Stimulated activated CD8-positive, alpha-beta memory T cell treated with anti-CD3 and anti-CD28 coated beads, Interleukin-15, amount 100 ng/mL, for 4 hours (primary cell): Measurements from ENCODE around the gene KDM3B.
A peak's percentile ranks its signal among the peaks of the same experiment; 100 is the strongest.

Experiments
- DNase-seq, 2 donors: peaks; one replicate each; pipeline ENCODE4 v3.0.0-alpha.2; 2020; ENCODE audit warnings: low read depth in 2 of 2

KDM3B gene

GRCh38 chr5:138450971-138451370 is 98.5 kb downstream of the KDM3B start:
- DNase-seq = no peak

DNA sequence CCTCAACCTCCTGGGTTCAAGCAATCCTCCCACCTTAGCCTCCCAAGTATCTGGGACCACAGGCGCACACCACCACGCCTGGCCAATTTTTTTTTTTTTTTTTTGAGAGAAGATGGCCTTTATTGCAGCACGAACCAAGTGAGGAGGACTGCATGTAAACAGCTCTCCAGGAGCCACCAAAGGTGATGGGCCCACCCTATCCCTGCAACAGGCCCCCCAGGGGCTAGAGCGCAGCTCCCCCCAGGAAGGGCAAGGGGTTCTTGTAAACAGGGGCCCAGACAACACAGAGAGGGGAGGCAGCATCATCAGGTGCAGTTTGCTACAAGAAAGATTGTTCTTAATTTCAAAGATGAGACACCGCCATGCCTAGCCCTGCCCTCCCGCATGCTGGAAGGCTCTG is 100.2 kb downstream of the KDM3B start:
- no peak for DNase-seq

GRCh38 chr5:138453590-138453989 is 101.1 kb downstream of the KDM3B start:
- DNase-seq = no peak

- no peak for DNase-seq
Observed at GRCh38 chr5:138454121-138454520, 101.6 kb downstream of the KDM3B start.

DNA sequence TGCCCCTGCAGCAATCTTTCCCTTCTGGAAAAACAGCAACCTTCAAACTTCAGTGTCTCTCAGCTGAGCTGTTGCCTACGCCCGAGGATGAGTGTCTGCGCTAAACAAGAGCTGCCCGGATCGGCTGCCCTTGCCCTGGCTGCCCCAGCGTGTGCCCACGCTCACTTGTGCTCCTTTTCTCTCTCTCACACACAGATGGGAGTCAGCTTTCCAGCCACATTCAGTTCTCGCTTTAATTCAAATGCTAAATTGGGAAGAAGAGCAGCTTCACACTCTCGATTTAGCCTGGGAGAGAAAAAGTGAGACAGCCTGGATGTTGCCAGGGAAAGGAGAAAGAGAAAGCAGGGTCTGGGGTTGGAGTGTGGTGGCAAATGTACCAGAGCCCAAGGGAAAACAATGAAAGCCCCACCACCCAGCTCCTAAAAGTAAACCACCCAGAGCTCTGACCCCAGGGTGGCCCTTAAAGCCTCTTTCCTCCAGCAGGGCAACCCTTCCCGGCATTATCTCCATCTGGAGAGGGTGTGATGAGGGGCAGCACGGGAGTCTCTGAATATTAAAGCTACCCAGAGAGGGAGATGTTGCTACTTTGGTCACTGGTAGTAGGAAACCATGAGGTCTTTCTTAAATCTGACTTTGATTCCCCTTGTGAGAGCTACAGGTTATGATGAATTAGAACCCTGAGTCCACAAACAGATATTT is 102.9 kb downstream of the KDM3B start:
- no peak for DNase-seq

- no peak for DNase-seq
Observed at GRCh38 chr5:138457531-138458275, 105.2 kb downstream of the KDM3B start.

- no peak for DNase-seq
Observed at GRCh38 chr5:138458384-138458783, 105.9 kb downstream of the KDM3B start.

GRCh38 chr5:138458856-138459255 is 106.4 kb downstream of the KDM3B start:
- no peak for DNase-seq

- peak; percentile 84 to 89 for DNase-seq
Observed at GRCh38 chr5:138459311-138459933, 106.9 kb downstream of the KDM3B start.

DNA sequence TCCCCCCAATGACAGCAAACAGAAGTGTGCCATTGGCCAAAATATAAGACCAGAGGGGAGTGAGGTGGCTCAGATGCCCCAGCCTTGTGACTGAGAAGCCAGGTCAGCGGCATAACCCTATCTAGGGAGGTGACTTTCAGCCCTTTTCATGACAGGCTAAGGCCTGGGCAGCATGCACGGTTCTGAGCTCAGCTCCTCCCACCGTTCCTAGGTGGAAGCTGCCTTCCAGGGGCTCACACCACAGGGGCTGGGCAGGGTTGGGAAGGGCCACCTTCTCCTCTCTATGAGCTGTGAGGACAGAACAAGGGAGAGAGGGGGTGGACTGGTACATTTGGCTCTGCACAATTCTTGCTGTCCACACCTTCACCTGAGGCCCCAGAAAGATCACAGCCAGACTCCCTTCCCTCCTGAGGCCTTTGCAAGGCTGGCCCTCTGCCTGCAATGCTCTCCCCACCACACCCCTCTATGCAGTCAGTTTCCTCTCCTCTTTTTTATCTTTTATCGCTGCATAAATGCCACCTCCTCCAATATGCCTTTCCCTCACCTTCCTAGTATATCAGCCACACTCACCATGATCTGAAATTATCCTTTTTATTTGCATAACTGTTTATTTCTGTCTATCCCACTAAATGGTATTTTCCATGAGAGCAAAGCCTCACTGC is 107.7 kb downstream of the KDM3B start:
- no peak for DNase-seq

DNA sequence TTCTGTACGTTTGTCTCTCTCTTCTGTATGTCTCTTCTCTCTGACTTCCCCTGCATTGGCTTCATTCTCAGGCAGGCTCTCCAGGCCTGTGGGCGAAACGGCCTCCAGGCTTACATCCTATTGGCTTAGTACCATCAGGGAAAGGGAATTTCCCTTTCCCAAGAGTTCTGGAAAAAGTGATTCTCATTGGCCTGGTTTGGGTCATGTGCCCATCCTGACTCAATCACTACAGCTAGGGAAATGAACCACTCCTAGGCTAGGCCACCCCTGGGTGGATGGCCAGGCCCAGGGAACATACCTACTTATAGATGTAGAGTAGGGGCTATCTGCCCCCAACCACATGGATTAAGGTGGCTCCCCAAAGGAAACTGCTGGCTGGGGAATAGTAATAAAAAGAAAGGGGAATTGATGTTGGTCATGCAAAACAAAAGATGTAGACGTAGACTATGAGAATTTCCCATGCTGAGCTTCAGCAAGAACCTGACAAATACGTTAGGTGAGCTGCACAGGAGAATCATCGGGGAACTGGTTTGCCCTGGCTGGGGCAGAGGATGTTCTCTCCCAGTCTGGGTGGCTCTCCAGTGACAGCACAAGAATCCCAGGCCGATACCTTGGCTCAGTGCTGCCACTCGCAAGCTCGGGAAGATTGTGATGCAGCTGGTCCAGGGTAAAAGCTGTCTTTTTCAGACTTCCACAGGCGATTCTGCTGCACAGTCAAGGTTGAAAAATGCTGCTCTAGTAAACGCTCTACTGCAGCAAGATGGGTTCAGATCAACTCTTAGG is 109.0 kb downstream of the KDM3B start:
- DNase-seq = no peak

DNA sequence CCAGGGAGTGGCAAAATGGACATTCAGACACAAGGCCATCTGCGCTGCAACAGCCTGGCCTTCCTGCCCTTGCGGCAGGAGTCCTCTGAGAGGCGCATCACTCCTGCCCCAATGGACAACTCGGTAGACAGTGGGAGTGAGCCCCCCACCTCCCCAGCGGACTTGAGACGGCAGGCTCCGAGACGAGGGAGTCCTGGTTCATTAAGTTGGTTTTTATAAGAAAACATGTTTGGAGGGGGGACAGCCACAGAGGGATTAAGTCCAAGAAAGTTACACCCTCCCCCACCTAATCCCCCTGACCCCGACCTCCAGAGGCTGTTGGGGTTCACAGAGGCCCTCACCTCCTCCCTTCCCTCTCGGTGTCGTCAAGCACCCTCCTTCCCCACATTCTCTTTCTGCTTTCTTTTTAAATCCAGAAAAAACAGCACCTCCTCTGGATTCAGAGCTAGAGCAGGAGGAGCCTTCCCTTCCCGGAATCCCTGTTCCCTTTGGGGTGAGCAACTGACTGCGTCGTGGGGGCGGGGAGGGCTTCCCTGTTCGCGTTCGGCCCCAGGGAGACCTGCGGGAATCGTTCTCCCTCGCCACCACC is 111.0 kb downstream of the KDM3B start:
- DNase-seq = no peak

- DNase-seq = peak; percentile 80 to 88
Observed at GRCh38 chr5:138464008-138464387, 111.5 kb downstream of the KDM3B start.

DNA sequence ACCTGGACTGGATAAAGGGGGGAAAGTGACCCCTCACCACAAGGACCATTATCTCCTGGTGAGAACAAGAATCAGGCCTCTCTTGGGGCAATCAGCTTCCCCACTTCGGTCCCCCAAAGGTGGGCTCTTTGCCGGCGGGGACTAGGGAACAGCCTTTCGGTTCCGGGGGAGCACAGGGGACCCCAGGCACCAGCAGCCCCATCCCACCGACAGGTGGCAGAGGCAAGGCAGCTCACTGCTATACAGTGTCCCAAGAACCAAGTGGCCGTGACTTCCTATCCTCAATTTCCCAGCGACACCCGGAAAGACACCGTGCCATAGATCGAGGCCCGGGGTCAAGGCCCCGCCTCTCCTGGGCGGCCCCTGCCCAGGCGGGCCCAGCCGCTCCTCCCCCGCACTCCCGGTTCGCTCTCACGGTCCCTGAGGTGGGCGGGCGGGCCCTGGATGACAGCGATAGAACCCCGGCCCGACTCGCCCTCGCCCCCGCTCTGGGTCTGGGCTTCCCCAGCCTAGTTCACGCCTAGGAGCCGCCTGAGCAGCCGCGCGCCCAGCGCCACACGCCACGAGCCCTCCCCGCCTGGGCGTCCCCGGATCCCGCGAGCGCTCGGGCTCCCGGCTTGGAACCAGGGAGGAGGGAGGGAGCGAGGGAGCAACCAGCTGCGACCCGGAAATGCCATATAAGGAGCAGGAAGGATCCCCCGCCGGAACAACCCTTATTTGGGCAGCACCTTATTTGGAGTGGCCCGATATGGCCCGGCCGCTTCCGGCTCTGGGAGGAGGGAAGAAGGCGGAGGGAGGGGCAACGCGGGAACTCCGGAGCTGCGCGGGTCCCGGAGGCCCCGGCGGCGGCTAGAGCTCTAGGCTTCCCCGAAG is 112.1 kb downstream of the KDM3B start:
- peak; percentile 92 to 94 for DNase-seq

GRCh38 chr5:138465261-138466124 is 113.0 kb downstream of the KDM3B start, which contains the start of gene EGR1:
TSS of gene EGR1 (plus strand) at chr5:138465479. CDS start at chr5:138465762, 283 bp downstream.
- peak; percentile 91 to 95 for DNase-seq

DNA sequence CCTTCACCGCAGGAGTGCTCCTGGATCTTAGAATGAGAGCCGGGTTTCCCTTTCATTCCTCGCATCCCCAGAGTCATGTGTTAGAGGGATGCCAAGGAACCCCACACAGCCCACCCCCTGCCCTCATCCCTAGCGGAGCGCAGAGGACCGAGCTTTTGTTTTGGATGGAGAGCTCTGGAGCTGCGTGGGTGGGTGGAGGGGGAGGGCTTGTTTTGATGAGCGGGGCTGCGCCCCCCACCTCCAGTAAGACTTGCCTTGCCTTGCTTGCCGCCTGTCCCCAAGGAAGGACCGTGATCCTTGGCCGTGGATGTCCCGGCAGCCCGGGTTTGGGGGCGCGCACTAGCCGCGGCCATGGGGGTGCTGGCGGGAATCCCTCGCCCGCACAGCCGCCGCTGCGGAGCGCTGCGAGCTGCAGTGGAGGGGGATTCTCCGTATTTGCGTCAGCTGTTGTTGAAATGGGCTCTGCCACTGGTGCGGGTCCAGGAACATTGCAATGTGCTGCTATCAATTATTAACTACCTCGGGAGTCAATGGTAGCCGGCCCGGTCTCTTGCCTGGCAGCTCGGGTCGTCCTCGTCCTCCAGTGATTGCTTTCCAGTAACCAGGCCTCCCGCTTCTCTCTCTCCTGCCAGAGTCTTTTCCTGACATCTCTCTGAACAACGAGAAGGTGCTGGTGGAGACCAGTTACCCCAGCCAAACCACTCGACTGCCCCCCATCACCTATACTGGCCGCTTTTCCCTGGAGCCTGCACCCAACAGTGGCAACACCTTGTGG is 113.8 kb downstream of the KDM3B start:
- no peak for DNase-seq

DNA sequence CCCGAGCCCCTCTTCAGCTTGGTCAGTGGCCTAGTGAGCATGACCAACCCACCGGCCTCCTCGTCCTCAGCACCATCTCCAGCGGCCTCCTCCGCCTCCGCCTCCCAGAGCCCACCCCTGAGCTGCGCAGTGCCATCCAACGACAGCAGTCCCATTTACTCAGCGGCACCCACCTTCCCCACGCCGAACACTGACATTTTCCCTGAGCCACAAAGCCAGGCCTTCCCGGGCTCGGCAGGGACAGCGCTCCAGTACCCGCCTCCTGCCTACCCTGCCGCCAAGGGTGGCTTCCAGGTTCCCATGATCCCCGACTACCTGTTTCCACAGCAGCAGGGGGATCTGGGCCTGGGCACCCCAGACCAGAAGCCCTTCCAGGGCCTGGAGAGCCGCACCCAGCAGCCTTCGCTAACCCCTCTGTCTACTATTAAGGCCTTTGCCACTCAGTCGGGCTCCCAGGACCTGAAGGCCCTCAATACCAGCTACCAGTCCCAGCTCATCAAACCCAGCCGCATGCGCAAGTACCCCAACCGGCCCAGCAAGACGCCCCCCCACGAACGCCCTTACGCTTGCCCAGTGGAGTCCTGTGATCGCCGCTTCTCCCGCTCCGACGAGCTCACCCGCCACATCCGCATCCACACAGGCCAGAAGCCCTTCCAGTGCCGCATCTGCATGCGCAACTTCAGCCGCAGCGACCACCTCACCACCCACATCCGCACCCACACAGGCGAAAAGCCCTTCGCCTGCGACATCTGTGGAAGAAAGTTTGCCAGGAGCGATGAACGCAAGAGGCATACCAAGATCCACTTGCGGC is 114.6 kb downstream of the KDM3B start:
- DNase-seq = no peak
